PC-9 (cell line): Measurements from ENCODE around the gene EPHA1. TPM values are rescaled to one million over a fixed set of nuclear protein-coding genes. Genes with fewer than 3 reads are reported as not detected.

Experiments used
- BruUV-seq: library from RNA; stranded (reverse); fragments of 400-500 nt; replicated peaks from 2 replicates; lab custom pipeline; 2021; lab: Mats Ljungman, UMichigan
- CTCF ChIA-PET: fragments of 300-600 bp; sonication (Branson Sonifier 250); formaldehyde crosslinking; loops from one replicate; lab custom pipeline; 2022; ENCODE audit warnings: antibody characterized with exemption; lab: Charles Lee
- POLR2A ChIA-PET: fragments of 300-600 bp; sonication (Branson Sonifier 250); formaldehyde crosslinking; loops from one replicate; lab custom pipeline; 2022; ENCODE audit warnings: antibody characterized with exemption; ENCODE audit not compliant: unreplicated experiment; lab: Charles Lee
- DNase-seq, 2 experiments: peaks; one replicate each; pipeline versions ENCODE4 v3.0.0 to v3.0.0-alpha.2; 2015 to 2022; ENCODE audit warnings: mixed read lengths in 1 of 2
- H2AFZ ChIP-seq: fragments of 200-600 bp; sonication (generic); 2 replicates; pipeline ENCODE4 v1.8.1; 2017; ENCODE audit warnings: antibody characterized with exemption
- H3F3A ChIP-seq: fragments of 200-600 bp; sonication (generic); 2 replicates; pipeline ENCODE4 v1.8.1; 2017; ENCODE audit warnings: antibody characterized with exemption, mild to moderate bottlenecking, low read depth; ENCODE audit not compliant: insufficient read depth
- H3K27ac ChIP-seq: fragments of 200-600 bp; sonication (generic); 2 replicates; pipeline ENCODE4 v1.6.1; 2016; ENCODE audit warnings: mixed run types
- H3K27me3 ChIP-seq: fragments of 200-600 bp; sonication (generic); 2 replicates; pipeline ENCODE4 v1.6.1; 2016; ENCODE audit warnings: low read depth, mixed run types; ENCODE audit not compliant: insufficient read depth
- H3K36me3 ChIP-seq: fragments of 200-600 bp; sonication (generic); 2 replicates; pipeline ENCODE4 v1.6.1; 2016; ENCODE audit warnings: low read depth, mixed run types
- H3K4me1 ChIP-seq: fragments of 200-600 bp; sonication (generic); replicated peaks from 2 replicates; pipeline ENCODE4 v1.6.1; 2016; ENCODE audit warnings: mixed run types; ENCODE audit not compliant: insufficient read depth
- H3K4me2 ChIP-seq: fragments of 200-600 bp; sonication (generic); 2 replicates; pipeline ENCODE4 v1.6.1; 2017; ENCODE audit warnings: mixed run types
- H3K4me3 ChIP-seq: fragments of 200-600 bp; sonication (generic); 2 replicates; pipeline ENCODE4 v1.6.1; 2016; ENCODE audit warnings: mixed run types
- H3K79me2 ChIP-seq: fragments of 200-600 bp; sonication (generic); 2 replicates; pipeline ENCODE4 v1.6.1; 2017; ENCODE audit warnings: low read depth, mixed run types
- H3K9me2 ChIP-seq: fragments of 200-600 bp; sonication (generic); 2 replicates; pipeline ENCODE4 v1.8.1; 2017; ENCODE audit warnings: mild to moderate bottlenecking; ENCODE audit not compliant: insufficient read depth
- H3K9me3 ChIP-seq: fragments of 200-600 bp; sonication (generic); 2 replicates; pipeline ENCODE4 v1.8.1; 2016; ENCODE audit warnings: low read depth; ENCODE audit not compliant: insufficient read depth
- H4K20me1 ChIP-seq: fragments of 200-600 bp; sonication (generic); 2 replicates; pipeline ENCODE4 v1.8.1; 2017; ENCODE audit not compliant: insufficient read depth
- EZH2 ChIP-seq: fragments of 200-600 bp; sonication (generic); IDR thresholded peaks from 2 replicates; pipeline ENCODE4 v1.8.0; 2017; ENCODE audit warnings: antibody characterized with exemption, low read depth
- intact Hi-C: fragments of 100-400 bp; cut with micrococcal nuclease; formaldehyde crosslinking; loops from one replicate; pipeline ENCODE4 v1.10.0; 2022; ENCODE audit not compliant: unreplicated experiment
- total RNA-seq: library from RNA; stranded (reverse); gene quantifications from 2 replicates; pipeline ENCODE4 v1.2.3, GENCODE V29; 2021
- TF ChIP-seq, protein P1 (sequence below): fragments of 200-600 bp; sonication (generic); conservative IDR thresholded peaks from 2 replicates; pipeline ENCODE4 v1.6.1; 2017; ENCODE audit warnings: mixed run types, antibody characterized with exemption, mild to moderate bottlenecking, moderate library complexity

EPHA1 gene
- total RNA-seq, 1 experiment from 2014 or later: 35.5 TPM

DNA sequence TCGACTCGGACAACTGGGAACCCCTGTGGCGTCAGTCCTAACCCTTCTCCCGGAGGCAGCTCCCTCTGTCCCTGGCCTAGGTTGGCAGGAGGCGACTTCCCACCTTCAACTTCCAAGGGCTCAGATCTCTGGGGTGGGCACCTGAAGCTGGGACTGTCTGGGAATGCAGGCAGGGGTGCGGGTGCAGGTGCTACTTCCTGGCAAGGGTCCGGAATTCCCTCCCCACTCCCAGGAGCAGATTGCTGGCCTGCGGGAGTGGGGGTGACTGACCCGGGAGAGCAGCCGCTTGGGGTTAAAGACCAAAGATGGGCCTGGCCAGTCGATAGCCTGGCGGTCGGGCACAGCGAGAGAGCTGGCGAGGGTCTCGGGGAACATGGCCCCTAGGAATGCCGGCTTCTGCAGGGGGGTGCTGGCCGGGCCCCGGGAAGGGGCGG is 387 bp downstream of the EPHA1 start:
- no peaks in the 10 kb centered on the region for H4K20me1 ChIP-seq
- H2AFZ ChIP-seq: peak overlapping the region; percentile 96
- ChIA-PET POLR2A (interaction anchor here (0.5 kb wide), 1 partner anchor 443 kb away, joined by 3 read pairs; no protein-coding TSS in a partner anchor), CTCF (interaction anchor here (0.5 to 1.2 kb wide), 5 partner anchors 26 to 595 kb away, joined by 3 to 8 read pairs (median 4); no protein-coding TSS in a partner anchor)
- no peaks in the 10 kb centered on the region for H3K27me3 ChIP-seq
- peak overlapping the region; percentile 98 for H3K4me2 ChIP-seq
- 0 out of 2 replicates have a peak, but pooled peaks cover 2% of the 10 kb centered on the region for H3K36me3 ChIP-seq
- H3K4me3 ChIP-seq: peak overlapping the region; percentile 96
- DNase-seq: no peak
- H3K4me1 ChIP-seq: peaks cover 23% of the 10 kb centered on the region
- no peaks in the 10 kb centered on the region for H3K9me2 ChIP-seq
- intact Hi-C loops: loop anchor here (2.0 to 5.0 kb wide), 4 partner anchors 87 to 191 kb away; partner anchors contain the start of gene CASP2
- no peaks in the 10 kb centered on the region for H3K9me3 ChIP-seq
- H3F3A ChIP-seq: peaks cover 9% of the 10 kb centered on the region; the same call in 1 of the 2 replicates
- TF ChIP-seq EZH2: no peak
- TF ChIP-seq, protein P1, sequence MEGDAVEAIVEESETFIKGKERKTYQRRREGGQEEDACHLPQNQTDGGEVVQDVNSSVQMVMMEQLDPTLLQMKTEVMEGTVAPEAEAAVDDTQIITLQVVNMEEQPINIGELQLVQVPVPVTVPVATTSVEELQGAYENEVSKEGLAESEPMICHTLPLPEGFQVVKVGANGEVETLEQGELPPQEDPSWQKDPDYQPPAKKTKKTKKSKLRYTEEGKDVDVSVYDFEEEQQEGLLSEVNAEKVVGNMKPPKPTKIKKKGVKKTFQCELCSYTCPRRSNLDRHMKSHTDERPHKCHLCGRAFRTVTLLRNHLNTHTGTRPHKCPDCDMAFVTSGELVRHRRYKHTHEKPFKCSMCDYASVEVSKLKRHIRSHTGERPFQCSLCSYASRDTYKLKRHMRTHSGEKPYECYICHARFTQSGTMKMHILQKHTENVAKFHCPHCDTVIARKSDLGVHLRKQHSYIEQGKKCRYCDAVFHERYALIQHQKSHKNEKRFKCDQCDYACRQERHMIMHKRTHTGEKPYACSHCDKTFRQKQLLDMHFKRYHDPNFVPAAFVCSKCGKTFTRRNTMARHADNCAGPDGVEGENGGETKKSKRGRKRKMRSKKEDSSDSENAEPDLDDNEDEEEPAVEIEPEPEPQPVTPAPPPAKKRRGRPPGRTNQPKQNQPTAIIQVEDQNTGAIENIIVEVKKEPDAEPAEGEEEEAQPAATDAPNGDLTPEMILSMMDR: no peak
- no TSS peak for BruUV-seq
- no peak overlapping the region for H3K27ac ChIP-seq
- H3K79me2 ChIP-seq: peaks cover 25% of the 10 kb centered on the region

DNA sequence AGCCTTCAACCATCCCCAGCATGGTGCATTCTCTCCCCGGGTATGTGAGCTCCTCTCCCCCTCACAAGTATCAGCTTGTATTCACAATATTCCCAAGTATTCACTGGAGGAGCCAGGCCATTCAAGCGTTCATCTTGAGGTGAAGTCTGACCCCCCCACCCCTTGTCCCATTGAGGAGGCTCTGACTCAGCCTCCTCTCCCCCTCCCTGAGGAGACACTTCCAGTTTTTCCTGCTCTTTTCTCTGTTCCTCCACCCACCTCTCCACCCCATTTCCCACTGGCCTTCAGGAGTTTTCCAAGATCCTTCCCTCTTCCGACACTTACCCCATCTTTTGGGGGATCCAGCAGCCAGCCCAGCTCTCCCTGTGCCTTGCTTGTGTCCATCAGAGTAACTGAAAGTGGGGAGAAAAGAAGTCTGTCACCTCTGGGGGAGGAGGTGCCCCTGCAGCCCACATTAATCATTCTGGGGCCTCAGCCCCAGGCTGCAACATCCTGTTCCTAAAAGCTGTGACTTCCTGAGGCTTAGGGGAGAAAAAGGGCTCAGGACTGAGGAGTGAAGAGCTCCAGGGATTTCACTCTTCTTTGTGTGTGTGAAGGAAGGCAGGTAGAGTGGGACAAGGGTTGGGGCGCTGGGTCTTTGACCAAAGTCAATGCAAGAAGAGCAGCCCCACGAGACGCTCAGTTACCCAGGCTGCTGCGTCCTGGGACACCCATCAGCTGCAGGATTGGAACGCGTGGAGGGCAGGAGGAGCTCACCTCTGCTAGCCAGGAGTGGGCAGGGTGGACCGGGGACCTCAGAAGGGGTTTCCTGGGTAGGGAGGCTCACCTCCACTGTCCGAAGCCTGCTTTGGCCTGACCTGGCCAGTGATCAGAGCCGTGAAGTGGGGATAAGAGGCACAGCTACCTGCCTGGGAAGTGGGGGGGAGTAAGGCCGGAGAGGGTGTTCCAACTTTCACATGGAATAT is 1.1 kb downstream of the EPHA1 start:
- H3K36me3 ChIP-seq: 0 out of 2 replicates have a peak, but pooled peaks cover 2% of the 10 kb centered on the region
- BruUV-seq: TSS peak; percentile 52
- intact Hi-C loops: loop anchor here (1.0 to 5.0 kb wide), 5 partner anchors 26 to 190 kb away; partner anchors contain the start of genes CASP2 and ZYX
- no peaks in the 10 kb centered on the region for H4K20me1 ChIP-seq
- peak overlapping the region; percentile 96 for H3K4me3 ChIP-seq
- no peaks in the 10 kb centered on the region for H3K9me3 ChIP-seq
- ChIA-PET POLR2A (interaction anchor here (0.5 kb wide), 1 partner anchor 443 kb away, joined by 3 read pairs; no protein-coding TSS in a partner anchor), CTCF (interaction anchor here (0.6 to 1.2 kb wide), 3 partner anchors 26 to 359 kb away, joined by 3 to 5 read pairs (median 4); no protein-coding TSS in a partner anchor)
- H3K79me2 ChIP-seq: peaks cover 25% of the 10 kb centered on the region
- TF ChIP-seq, protein P1: no peak
- TF ChIP-seq EZH2: no peak
- H3F3A ChIP-seq: peaks cover 9% of the 10 kb centered on the region; the same call in 1 of the 2 replicates
- no peaks in the 10 kb centered on the region for H3K9me2 ChIP-seq
- peak overlapping the region; percentile 96 for H2AFZ ChIP-seq
- peaks cover 23% of the 10 kb centered on the region for H3K4me1 ChIP-seq
- H3K27ac ChIP-seq: peak overlapping the region; percentile 33; the same call in 1 of the 2 replicates
- peak; percentile 40 to 41 for DNase-seq
- peak overlapping the region; percentile 98 for H3K4me2 ChIP-seq
- no peaks in the 10 kb centered on the region for H3K27me3 ChIP-seq

DNA sequence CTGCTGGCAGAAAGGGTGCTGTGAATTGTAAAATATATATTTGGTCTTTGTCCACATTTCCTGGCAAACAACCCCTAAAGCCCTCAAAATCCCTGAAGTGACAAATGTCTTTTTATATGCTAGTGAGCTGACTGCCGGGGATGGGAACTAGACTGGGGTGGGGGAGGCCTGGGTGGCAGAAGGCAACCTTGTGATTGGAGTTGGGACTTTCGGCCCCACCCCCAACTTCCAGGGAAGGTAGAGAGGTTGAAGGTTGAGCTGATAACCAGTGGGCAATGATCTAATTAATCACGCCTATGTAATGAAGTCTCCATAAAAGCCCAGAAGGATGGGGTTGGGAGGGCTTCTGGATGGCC is 2.7 kb downstream of the EPHA1 start:
- Histone ChIP-seq H3F3A (peaks cover 9% of the 10 kb centered on the region; the same call in 1 of the 2 replicates), H3K27me3 (no peaks in the 10 kb centered on the region), H3K9me3 (no peaks in the 10 kb centered on the region), H3K4me2 (no peak overlapping the region), H2AFZ (no peak overlapping the region), H3K36me3 (0 out of 2 replicates have a peak, but pooled peaks cover 2% of the 10 kb centered on the region), H3K79me2 (peaks cover 25% of the 10 kb centered on the region), H3K9me2 (no peaks in the 10 kb centered on the region), H4K20me1 (no peaks in the 10 kb centered on the region), H3K4me3 (no peak overlapping the region), H3K27ac (no peak overlapping the region), H3K4me1 (peaks cover 23% of the 10 kb centered on the region)
- no peak for TF ChIP-seq EZH2
- TF ChIP-seq, protein P1: no peak
- intact Hi-C loops: loop anchor here (5.0 kb wide), 1 partner anchor 189 kb away; no protein-coding TSS in a partner anchor
- no peak for DNase-seq
- BruUV-seq: no TSS peak
- POLR2A ChIA-PET: interaction anchor here (0.8 kb wide), 1 partner anchor 10 kb away, joined by 11 read pairs; no protein-coding TSS in a partner anchor
- CTCF ChIA-PET: no interaction called here
